ENCODE results near the gene MRPL32. TPM values are rescaled to one million over a fixed set of nuclear protein-coding genes. Genes with fewer than 3 reads are reported as not detected.
A peak's percentile ranks its signal among the peaks of the same experiment; 100 is the strongest.

MRPL32 gene
- total RNA-seq, 6 experiments from 2014 or later: 29.9 to 52.2 (median 43.9) TPM

GRCh38 chr7:42932811-42933591 is 825 bp downstream of the MRPL32 start:
- ATAC-seq (peak; percentile 25 to 40 (median 28)), DNase-seq (no peak)
- Histone ChIP-seq H3K36me3 (peaks cover 0 to 31% (median 15%) of the 10 kb centered on the region in 4 donors), H3K4me1 (peaks cover 0 to 33% (median 13%) of the 10 kb centered on the region in 4 donors), H3K4me3 (peak overlapping the region; percentile 83 to 89 (median 83)), H3K9me3 (no peaks in the 10 kb centered on the region), H3K27me3 (no peaks in the 10 kb centered on the region), H3K27ac (peak overlapping the region; percentile 58 to 79 (median 68))
- intact Hi-C loops (cut with DNase I): no loop called here
- no peak for TF ChIP-seq CTCF (IDR thresholded peaks at IDR 0.05)
- no peak for TF ChIP-seq POLR2A (IDR thresholded peaks at IDR 0.05)
- WGBS (ENCODE audit: insufficient coverage, low coverage, low lambda C conversion rate, missing lambda C conversion rate): 2% methylated on average over 16 of the region's 17 CpGs

GRCh38 chr7:42934291-42934690 is 2.1 kb downstream of the MRPL32 start:
- no peak overlapping the region for H3K4me3 ChIP-seq
- H3K4me1 ChIP-seq: peaks cover 0 to 23% (median 9%) of the 10 kb centered on the region in 4 donors
- no peak overlapping the region for H3K27ac ChIP-seq
- TF ChIP-seq POLR2A (IDR thresholded peaks at IDR 0.05): no peak
- TF ChIP-seq CTCF (IDR thresholded peaks at IDR 0.05): no peak
- intact Hi-C loops (cut with DNase I): no loop called here
- whole genome bisulfite sequencing (ENCODE audit: insufficient coverage, low coverage, low lambda C conversion rate, missing lambda C conversion rate): 79% methylated on average over 3 of the region's 3 CpGs
- DNase-seq: no peak
- peaks cover 0 to 44% (median 15%) of the 10 kb centered on the region in 4 donors for H3K36me3 ChIP-seq
- no peaks in the 10 kb centered on the region for H3K27me3 ChIP-seq
- no peak for ATAC-seq
- H3K9me3 ChIP-seq: no peaks in the 10 kb centered on the region

- intact Hi-C loops (cut with DNase I): no loop called here
Measured at GRCh38 chr7:42935861-42936260, 3.7 kb downstream of the MRPL32 start.

GRCh38 chr7:42939457-42940240 is 7.5 kb downstream of the MRPL32 start:
- TF ChIP-seq POLR2A (IDR thresholded peaks at IDR 0.05) (no peak), CTCF (IDR thresholded peaks at IDR 0.05) (no peak)
- Histone ChIP-seq H3K27ac (no peak overlapping the region), H3K27me3 (no peaks in the 10 kb centered on the region), H3K9me3 (no peaks in the 10 kb centered on the region), H3K36me3 (peaks cover 0 to 45% (median 15%) of the 10 kb centered on the region in 4 donors), H3K4me3 (no peak overlapping the region), H3K4me1 (no peaks in the 10 kb centered on the region)
- ATAC-seq (no peak), DNase-seq (no peak)
- intact Hi-C loops (cut with DNase I): loop anchor here in 1 of 2 donors (10.0 kb wide), 2 partner anchors 325 to 505 kb away; no protein-coding TSS in a partner anchor
- 87% methylated on average over 4 of the region's 4 CpGs for WGBS (ENCODE audit: insufficient coverage, low coverage, low lambda C conversion rate, missing lambda C conversion rate)

More at GRCh38 chr7:42935861-42936260, 3.7 kb downstream of the MRPL32 start:
- ATAC-seq (no peak), DNase-seq (no peak)
- H3K4me1 ChIP-seq: peaks cover 0 to 8% (median 2%) of the 10 kb centered on the region in 4 donors
- TF ChIP-seq CTCF (IDR thresholded peaks at IDR 0.05) (no peak), POLR2A (IDR thresholded peaks at IDR 0.05) (no peak)
- H3K36me3 ChIP-seq: peaks cover 0 to 45% (median 15%) of the 10 kb centered on the region in 4 donors
- H3K27ac ChIP-seq: no peak overlapping the region
- WGBS (ENCODE audit: insufficient coverage, low coverage, low lambda C conversion rate, missing lambda C conversion rate): 92% methylated on average over 5 of the region's 5 CpGs
- no peak overlapping the region for H3K4me3 ChIP-seq
- H3K27me3 ChIP-seq: no peaks in the 10 kb centered on the region
- H3K9me3 ChIP-seq: no peaks in the 10 kb centered on the region

Data from right lobe of liver (tissue), 6 donors.